Nephron (organoid): ENCODE data around the gene SGK1.

Source experiments
- H3K27ac Mint-ChIP-seq, 3 experiments: 2 replicates each; pipeline ENCODE4 v1.8.0; 2020; ENCODE audit warnings: mixed read lengths in 3 of 3, mild to moderate bottlenecking in 2 of 3, moderate library complexity in 1 of 3
- H3K27me3 Mint-ChIP-seq: 2 replicates; pipeline ENCODE4 v1.8.0; 2021; ENCODE audit warnings: low read depth, mild to moderate bottlenecking, moderate library complexity, mixed read lengths
- H3K36me3 Mint-ChIP-seq: 2 replicates; pipeline ENCODE4 v1.8.0; 2020; ENCODE audit warnings: low read depth, mixed read lengths
- H3K4me1 Mint-ChIP-seq: 2 replicates; pipeline ENCODE4 v1.8.0; 2020; ENCODE audit warnings: mixed read lengths
- H3K4me3 Mint-ChIP-seq, 3 experiments: 2 replicates each; pipeline ENCODE4 v1.8.0; 2020; ENCODE audit warnings: mild to moderate bottlenecking in 3 of 3, mixed read lengths in 3 of 3, moderate library complexity in 2 of 3
- H3K9me3 Mint-ChIP-seq: 2 replicates; pipeline ENCODE4 v1.8.0; 2020; ENCODE audit warnings: mixed read lengths
- TF ChIP-seq, protein P1 (sequence below), 3 experiments: fragments of 200-600 bp; sonication (generic); IDR thresholded peaks; one replicate each; pipeline ENCODE4 v1.5.0; 2021; ENCODE audit warnings: antibody characterized with exemption in 3 of 3; ENCODE audit not compliant: unreplicated experiment in 3 of 3

The SGK1 gene

DNA sequence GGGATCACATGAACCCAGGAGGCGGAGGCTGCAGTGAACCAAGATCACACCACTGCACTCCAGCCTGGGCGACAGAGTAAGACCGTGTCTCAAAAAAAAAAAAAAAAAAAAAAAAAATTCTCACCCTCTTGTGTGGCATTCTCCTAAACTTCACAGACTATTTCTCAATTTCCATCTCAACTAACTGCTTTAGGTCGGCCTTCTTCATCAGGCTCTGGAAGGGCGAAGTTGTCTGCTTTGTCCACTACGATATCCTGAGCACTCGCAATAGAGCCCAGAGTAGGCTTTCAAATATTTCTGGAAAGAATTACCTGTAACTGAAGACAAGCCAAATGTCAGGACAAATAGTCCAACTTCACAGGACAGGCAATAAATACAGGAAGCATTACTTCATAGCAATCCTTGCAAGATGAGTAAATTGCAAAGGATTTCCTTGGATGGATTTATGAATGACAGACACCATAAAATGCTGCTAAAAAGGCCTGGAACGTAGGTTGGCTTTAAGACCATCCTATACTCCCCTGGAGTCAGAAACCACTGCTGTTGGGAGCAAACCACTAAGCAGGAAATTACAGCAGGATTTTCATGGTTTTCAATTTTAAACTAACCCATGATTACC is 149.2 kb downstream of the SGK1 start:
- H3K4me3 Mint-ChIP-seq: no peak overlapping the region
- H3K4me1 Mint-ChIP-seq: peaks cover 35% of the 10 kb centered on the region
- H3K9me3 Mint-ChIP-seq: no peaks in the 10 kb centered on the region
- peaks cover 6% of the 10 kb centered on the region for H3K27me3 Mint-ChIP-seq
- H3K27ac Mint-ChIP-seq: peak overlapping the region in 1 of 3 experiments; percentile 35
- TF ChIP-seq, protein P1, sequence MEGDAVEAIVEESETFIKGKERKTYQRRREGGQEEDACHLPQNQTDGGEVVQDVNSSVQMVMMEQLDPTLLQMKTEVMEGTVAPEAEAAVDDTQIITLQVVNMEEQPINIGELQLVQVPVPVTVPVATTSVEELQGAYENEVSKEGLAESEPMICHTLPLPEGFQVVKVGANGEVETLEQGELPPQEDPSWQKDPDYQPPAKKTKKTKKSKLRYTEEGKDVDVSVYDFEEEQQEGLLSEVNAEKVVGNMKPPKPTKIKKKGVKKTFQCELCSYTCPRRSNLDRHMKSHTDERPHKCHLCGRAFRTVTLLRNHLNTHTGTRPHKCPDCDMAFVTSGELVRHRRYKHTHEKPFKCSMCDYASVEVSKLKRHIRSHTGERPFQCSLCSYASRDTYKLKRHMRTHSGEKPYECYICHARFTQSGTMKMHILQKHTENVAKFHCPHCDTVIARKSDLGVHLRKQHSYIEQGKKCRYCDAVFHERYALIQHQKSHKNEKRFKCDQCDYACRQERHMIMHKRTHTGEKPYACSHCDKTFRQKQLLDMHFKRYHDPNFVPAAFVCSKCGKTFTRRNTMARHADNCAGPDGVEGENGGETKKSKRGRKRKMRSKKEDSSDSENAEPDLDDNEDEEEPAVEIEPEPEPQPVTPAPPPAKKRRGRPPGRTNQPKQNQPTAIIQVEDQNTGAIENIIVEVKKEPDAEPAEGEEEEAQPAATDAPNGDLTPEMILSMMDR (IDR thresholded peaks at IDR 0.05; ENCODE audit: unreplicated experiment in 3 of 3): no peak
- H3K36me3 Mint-ChIP-seq: peaks cover 57% of the 10 kb centered on the region

DNA sequence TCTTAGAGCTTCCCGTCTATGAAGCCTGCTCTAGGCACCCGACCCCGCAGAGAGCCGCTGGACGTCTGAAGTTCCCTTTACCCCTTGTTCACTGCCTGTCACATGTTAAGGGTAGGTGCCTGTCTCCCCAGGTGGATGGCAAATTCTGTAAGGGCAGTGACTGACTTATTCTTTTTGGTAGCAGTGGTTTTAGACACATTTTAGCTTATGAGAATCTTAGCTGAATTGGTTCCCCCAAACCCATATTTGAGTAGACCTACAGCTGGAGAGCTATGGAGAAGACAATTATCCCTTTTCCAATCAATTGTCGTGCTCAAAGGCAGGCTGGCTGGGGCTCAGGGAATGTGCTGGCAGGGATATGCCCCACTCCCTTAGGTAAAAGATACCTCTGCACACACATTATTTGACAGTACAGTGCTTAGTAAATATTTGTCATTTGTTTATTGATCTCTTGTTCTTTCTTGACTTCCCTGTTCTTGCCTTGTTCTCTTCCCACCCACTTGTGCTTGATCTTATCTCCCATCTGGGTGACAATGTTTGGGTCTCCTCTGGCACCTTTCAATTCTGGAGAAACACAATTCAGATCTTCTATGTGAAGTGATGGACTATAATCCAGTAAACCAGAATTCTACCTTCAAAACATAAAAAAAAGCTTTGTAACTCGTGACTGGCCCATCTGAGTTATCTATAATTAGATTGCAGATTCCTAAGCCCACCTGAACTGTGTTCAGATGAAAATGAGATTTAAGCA is 151.2 kb downstream of the SGK1 start:
- TF ChIP-seq, protein P1 (IDR thresholded peaks at IDR 0.05; ENCODE audit: unreplicated experiment in 3 of 3): no peak
- H3K4me1 Mint-ChIP-seq: peaks cover 20% of the 10 kb centered on the region
- H3K36me3 Mint-ChIP-seq: peaks cover 41% of the 10 kb centered on the region
- no peak overlapping the region for H3K27ac Mint-ChIP-seq
- H3K4me3 Mint-ChIP-seq: no peak overlapping the region
- H3K9me3 Mint-ChIP-seq: no peaks in the 10 kb centered on the region
- H3K27me3 Mint-ChIP-seq: peaks cover 6% of the 10 kb centered on the region

DNA sequence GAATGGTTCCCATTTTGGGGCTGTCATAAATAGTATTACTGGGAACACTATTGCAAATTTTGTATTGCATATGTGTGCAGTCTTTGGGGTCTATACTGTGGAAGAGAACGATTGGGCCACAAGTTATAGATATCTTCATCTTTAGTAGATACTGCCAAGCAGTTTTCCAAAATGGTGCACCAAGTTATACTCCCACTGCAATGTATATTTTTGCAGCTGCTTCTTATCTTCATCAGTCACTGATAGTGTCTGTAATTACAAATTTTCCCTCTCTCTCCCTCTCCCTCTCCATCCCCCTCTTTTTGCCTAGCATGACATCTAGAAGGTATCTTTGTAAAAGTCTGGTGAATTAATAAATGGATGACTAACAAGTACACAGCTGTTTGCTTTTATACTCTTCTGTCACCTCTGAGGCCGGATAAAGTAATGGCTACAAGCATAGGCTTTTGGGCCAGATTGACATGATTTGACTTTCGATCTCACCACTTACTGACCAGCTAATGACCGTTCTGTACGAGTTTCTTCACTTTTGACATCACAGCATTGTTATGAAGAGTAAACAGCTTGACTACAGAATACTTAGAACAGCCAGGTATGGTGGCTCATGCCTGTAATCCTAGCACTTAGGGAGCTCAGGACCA is 152.2 kb downstream of the SGK1 start:
- Mint-ChIP-seq H3K4me3 (no peak overlapping the region), H3K27ac (no peak overlapping the region), H3K4me1 (peaks cover 16% of the 10 kb centered on the region), H3K9me3 (no peaks in the 10 kb centered on the region), H3K27me3 (peaks cover 6% of the 10 kb centered on the region), H3K36me3 (peaks cover 31% of the 10 kb centered on the region)
- TF ChIP-seq, protein P1 (IDR thresholded peaks at IDR 0.05; ENCODE audit: unreplicated experiment in 3 of 3): no peak

DNA sequence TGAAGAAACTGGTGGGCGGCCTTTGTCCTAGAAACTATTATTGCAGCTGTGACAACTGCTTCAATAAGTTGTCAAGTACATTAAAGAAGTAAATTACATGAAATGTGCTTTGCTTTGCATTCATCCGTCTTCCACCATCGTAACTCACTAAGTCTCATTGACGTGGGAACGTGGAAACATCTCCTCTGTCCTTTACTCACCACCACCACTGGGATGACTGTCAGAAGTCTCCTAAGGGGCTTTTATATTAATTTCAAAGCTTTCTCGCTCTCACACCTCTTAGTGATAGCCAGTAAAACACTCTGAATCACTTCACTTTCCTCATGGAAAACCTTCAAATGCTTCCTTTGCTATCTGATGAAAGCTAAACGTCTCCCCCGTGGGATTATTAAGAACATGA is 153.6 kb downstream of the SGK1 start:
- Mint-ChIP-seq H3K27me3 (peaks cover 6% of the 10 kb centered on the region), H3K9me3 (no peaks in the 10 kb centered on the region), H3K4me3 (no peak overlapping the region), H3K27ac (no peak overlapping the region), H3K36me3 (peaks cover 18% of the 10 kb centered on the region), H3K4me1 (peaks cover 4% of the 10 kb centered on the region)
- TF ChIP-seq, protein P1 (IDR thresholded peaks at IDR 0.05; ENCODE audit: unreplicated experiment in 3 of 3): no peak

DNA sequence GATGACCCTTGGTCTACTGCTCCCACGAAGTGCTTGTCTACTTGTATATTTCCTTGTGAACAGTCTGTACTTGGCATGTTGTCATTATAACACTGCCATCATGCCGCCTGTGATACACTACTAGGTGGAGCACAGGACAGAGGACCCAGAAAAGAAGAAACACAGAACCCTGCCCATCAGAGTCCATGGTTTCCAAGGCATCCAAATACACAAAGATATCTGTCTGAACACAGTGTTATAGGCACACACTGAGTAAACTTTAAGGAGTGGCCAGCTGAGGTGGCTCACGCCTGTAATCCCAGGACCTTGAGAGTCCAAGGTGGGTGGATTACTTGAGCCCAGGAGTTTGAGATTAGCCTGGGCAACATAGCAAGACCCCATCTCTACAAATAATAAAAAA is 155.0 kb downstream of the SGK1 start:
- Mint-ChIP-seq H3K36me3 (peaks cover 8% of the 10 kb centered on the region), H3K4me3 (no peak overlapping the region), H3K27ac (no peak overlapping the region), H3K27me3 (peaks cover 6% of the 10 kb centered on the region), H3K4me1 (peaks cover 4% of the 10 kb centered on the region), H3K9me3 (no peaks in the 10 kb centered on the region)
- TF ChIP-seq, protein P1 (IDR thresholded peaks at IDR 0.05; ENCODE audit: unreplicated experiment in 3 of 3): no peak
